ENCODE results near the gene SPACDR. TPM values are rescaled to one million over a fixed set of nuclear protein-coding genes. Genes with fewer than 3 reads are reported as not detected.

The SPACDR gene
- total and polyA plus RNA-seq, 2 experiments from 2014 or later: 0.42 to 0.52 TPM

GRCh38 chr7:100432053-100432452 lies 32.0 kb downstream of the SPACDR start:
- Histone ChIP-seq H3K4me3 (peak overlapping the region; percentile 67), H3K4me2 (peak overlapping the region; percentile 79), H2AFZ (no peak overlapping the region), H4K20me1 (replicated peaks; ENCODE audit: insufficient read depth) (peaks cover 3% of the 10 kb centered on the region; the same call in 1 of the 2 replicates), H3K27ac (ENCODE audit: low read depth) (peak overlapping the region; percentile 81), H3K4me1 (ENCODE audit: insufficient read depth) (peaks cover 29% of the 10 kb centered on the region; the same call in 1 of the 2 replicates), H3K36me3 (ENCODE audit: insufficient read depth) (peaks cover 9% of the 10 kb centered on the region; the same call in 1 of the 2 replicates), H3F3A (replicated peaks; ENCODE audit: low read depth) (peaks cover 39% of the 10 kb centered on the region), H3K79me2 (replicated peaks; ENCODE audit: insufficient read depth) (peaks cover 44% of the 10 kb centered on the region), H3K9me2 (ENCODE audit: insufficient read depth) (0 out of 2 replicates have a peak, but pooled peaks cover 3% of the 10 kb centered on the region), H3K27me3 (ENCODE audit: insufficient read depth) (peaks cover 9% of the 10 kb centered on the region)
- Mint-ChIP-seq H3K9me3 (peaks cover 20% of the 10 kb centered on the region), H3K36me3 (ENCODE audit: low read depth) (peaks cover 59% of the 10 kb centered on the region), H3K4me1 (peaks cover 48% of the 10 kb centered on the region), H3K27ac (peak overlapping the region; percentile 56; the same call in 1 of the 2 replicates), H3K4me3 (peak overlapping the region; percentile 93), H3K27me3 (ENCODE audit: insufficient read depth, low read depth, poor library complexity) (peaks cover 47% of the 10 kb centered on the region)
- ATAC-seq: no peak
- DNase-seq (ENCODE audit: low spot score): no peak
- TF ChIP-seq NANOG (IDR thresholded peaks at IDR 0.05; ENCODE audit: borderline replicate concordance): no peak
- TF ChIP-seq CTCF (conservative IDR thresholded peaks at IDR 0.05; ENCODE audit: low read depth in 2 of 2): no peak
- no peak for TF ChIP-seq ZNF331 (CRISPR knock-in tag; IDR thresholded peaks at IDR 0.05; ENCODE audit: low read depth)
- TF ChIP-seq POLR2AphosphoS5 (IDR thresholded peaks at IDR 0.05; ENCODE audit: low read depth): no peak; the same call in 1 of the 2 replicates
- TF ChIP-seq ETS1 (IDR thresholded peaks at IDR 0.05): no peak
- no peak for TF ChIP-seq REST (IDR thresholded peaks at IDR 0.05; ENCODE audit: unreplicated experiment)
- TF ChIP-seq JUNB (IDR thresholded peaks at IDR 0.05; ENCODE audit: unreplicated experiment): no peak
- TF ChIP-seq ZNF462 (CRISPR knock-in tag; IDR thresholded peaks at IDR 0.05): no peak
- no peak for TF ChIP-seq ZNF114 (CRISPR knock-in tag; IDR thresholded peaks at IDR 0.05)
- TF ChIP-seq EZH2 (IDR thresholded peaks at IDR 0.05; ENCODE audit: low read depth, unreplicated experiment): no peak
- no peak for TF ChIP-seq EZH2phosphoT487 (IDR thresholded peaks at IDR 0.05; ENCODE audit: unreplicated experiment)
- TF ChIP-seq CREB1 (CRISPR knock-in tag; IDR thresholded peaks at IDR 0.05; ENCODE audit: low read depth): no peak

Data from GM23338 (cell line).